SK-N-SH treated with all-trans-retinoic acid at 6 μM for 48 hours (cell line): ENCODE results near the gene NPVF.

Experiments
- ARNTL ChIP-seq: fragments of 450-650 bp; formaldehyde crosslinking; IDR thresholded peaks from 2 replicates; pipeline ENCODE4 v1.5.0; 2020; ENCODE audit warnings: low read depth, mild to moderate bottlenecking, moderate library complexity, borderline replicate concordance
- CREB5 ChIP-seq: fragments of 250-450 bp; sonication (Bioruptor Pico); IDR thresholded peaks from 2 replicates; pipeline ENCODE4 v1.5.1; 2020; ENCODE audit warnings: low read depth, mild to moderate bottlenecking, moderate library complexity
- ZFP30 ChIP-seq: fragments of 450-650 bp; formaldehyde crosslinking; IDR thresholded peaks from 2 replicates; pipeline ENCODE4 v1.5.0; 2022; ENCODE audit warnings: mild to moderate bottlenecking, moderate library complexity

- no peak for TF ChIP-seq CREB5 (CRISPR knock-in tag)
- no peak for TF ChIP-seq ZFP30
- no peak for TF ChIP-seq ARNTL (CRISPR knock-in tag)
Observed at GRCh38 chr7:25180946-25181345, 47.3 kb downstream of the NPVF start.
